Stimulated activated CD8-positive, alpha-beta memory T cell treated with anti-CD3 and anti-CD28 coated beads, Interleukin-2, amount 100 ng/mL, for 48 hours (primary cell): ENCODE data around the gene RIF1.
A peak's percentile ranks its signal among the peaks of the same experiment; 100 is the strongest.

Source experiments
- DNase-seq, 2 donors: peaks; one replicate each; pipeline ENCODE4 v3.0.0-alpha.2; 2020; ENCODE audit warnings: low read depth in 2 of 2

The RIF1 gene, protein sequence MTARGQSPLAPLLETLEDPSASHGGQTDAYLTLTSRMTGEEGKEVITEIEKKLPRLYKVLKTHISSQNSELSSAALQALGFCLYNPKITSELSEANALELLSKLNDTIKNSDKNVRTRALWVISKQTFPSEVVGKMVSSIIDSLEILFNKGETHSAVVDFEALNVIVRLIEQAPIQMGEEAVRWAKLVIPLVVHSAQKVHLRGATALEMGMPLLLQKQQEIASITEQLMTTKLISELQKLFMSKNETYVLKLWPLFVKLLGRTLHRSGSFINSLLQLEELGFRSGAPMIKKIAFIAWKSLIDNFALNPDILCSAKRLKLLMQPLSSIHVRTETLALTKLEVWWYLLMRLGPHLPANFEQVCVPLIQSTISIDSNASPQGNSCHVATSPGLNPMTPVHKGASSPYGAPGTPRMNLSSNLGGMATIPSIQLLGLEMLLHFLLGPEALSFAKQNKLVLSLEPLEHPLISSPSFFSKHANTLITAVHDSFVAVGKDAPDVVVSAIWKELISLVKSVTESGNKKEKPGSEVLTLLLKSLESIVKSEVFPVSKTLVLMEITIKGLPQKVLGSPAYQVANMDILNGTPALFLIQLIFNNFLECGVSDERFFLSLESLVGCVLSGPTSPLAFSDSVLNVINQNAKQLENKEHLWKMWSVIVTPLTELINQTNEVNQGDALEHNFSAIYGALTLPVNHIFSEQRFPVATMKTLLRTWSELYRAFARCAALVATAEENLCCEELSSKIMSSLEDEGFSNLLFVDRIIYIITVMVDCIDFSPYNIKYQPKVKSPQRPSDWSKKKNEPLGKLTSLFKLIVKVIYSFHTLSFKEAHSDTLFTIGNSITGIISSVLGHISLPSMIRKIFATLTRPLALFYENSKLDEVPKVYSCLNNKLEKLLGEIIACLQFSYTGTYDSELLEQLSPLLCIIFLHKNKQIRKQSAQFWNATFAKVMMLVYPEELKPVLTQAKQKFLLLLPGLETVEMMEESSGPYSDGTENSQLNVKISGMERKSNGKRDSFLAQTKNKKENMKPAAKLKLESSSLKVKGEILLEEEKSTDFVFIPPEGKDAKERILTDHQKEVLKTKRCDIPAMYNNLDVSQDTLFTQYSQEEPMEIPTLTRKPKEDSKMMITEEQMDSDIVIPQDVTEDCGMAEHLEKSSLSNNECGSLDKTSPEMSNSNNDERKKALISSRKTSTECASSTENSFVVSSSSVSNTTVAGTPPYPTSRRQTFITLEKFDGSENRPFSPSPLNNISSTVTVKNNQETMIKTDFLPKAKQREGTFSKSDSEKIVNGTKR (N-terminal part only)

DNA sequence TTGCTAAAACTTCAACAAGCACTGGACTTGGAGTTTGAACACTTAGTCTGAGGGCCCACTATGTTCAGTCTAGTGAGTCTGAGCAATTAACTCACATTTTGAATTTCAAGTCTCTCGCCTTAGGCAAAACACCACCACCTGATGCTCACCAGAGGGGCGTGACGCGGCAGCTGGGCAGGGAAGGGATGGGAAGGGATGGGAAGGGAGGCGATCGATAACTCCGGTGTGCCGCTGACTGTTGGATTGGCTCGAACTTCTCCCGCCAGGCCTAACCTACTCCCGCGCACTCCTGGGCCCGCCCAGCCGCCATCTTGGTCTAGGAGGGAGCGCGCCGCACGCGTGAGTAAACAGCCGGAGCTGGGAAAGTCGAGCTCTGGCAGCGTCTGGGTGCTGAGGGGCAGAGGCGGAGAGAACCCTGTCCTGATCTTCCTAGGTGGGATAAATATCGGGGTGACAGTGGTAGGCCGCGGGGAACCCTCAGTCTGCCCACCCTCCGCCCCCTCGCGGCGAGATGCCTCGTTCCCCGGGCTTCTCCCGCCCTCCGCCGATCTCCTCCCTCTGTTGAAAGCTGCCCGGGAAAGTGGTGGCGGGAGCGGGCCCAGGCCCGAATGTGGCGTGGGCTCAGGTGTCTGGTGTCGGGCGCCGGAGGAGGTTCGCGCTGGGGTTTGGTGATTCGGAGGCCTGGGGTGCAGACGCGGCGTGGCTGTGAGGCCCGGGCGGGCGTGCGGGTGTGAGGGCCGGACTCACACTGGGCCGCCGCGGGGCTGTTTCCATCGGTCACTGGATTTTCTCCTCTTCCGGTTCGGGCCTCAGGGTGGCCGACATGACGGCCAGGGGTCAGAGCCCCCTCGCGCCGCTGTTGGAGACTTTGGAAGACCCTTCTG, at the start of gene RIF1:
Gene RIF1, plus strand, starts transcription at position 302 of the 884 bp plus-strand sequence. Its CDS starts 522 bp downstream, at position 824.
- DNase-seq = peak; percentile 75 to 76

DNA sequence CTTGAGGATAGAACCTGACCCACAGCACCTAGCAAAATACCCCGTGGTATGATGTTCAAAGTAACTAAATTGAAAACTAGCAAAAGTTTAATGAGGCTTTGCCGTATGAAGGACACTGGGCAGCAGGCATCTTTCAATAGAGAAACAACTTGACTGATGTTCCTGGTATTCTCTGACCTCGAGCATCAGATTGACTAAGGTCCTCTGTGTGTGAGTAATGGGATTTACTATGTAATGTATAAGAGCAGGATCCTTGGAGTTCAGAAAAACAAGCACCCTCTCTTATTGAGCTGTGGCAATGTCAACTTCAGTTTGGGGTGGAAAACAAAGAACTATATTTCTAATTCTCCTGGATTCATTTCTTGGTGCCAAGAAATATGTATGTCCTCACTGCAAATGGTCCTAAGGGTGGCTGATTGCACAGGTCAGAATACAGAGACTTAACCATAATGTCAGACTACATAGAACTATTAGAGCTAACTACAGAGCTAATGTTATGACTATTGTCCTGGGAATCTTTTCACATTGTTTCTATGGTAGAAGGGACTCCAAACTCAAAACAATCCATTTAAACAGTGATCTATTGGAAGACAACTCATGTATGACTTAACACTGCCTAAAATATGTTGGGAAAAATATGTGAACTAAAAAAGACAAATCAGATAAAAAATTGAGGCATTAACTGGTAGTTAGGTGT, 47.9 kb upstream of the RIF1 start:
- no peak for DNase-seq

DNA sequence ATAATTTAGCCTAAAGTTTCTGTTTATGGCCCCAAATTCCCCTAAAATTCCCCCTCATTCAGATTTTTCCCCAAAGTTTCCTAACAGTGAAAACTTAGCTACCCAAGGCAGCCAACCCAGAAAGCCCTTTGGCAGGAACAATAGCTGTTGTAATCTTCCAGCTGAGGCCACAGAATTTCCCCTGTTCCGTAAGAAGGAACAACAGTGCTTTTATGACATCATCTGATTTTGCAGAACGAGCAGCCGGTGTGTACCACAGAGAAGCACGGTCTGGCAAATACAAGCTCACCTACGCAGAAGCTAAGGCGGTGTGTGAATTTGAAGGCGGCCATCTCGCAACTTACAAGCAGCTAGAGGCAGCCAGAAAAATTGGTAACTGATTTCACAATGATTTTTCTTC, 46.0 kb upstream of the RIF1 start:
- DNase-seq = no peak

DNA sequence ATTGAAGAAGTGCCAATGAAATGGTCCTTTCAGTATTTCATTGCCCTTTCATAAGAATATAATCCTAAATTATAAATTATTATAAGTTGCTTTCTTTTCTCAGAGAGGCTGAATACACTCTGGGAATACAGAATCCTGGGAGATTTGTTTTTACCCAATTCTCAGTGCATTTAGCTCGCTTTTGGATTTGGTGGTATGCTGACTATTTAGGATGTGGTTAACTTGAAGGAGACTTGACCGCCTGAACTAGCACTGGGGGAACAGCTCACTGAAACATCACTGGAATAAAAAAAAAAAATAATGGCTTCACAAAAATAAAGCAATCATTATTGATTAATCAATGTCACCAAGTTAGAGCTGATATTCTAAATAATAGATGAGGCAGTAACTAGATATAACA, 42.1 kb upstream of the RIF1 start:
- no peak for DNase-seq

DNA sequence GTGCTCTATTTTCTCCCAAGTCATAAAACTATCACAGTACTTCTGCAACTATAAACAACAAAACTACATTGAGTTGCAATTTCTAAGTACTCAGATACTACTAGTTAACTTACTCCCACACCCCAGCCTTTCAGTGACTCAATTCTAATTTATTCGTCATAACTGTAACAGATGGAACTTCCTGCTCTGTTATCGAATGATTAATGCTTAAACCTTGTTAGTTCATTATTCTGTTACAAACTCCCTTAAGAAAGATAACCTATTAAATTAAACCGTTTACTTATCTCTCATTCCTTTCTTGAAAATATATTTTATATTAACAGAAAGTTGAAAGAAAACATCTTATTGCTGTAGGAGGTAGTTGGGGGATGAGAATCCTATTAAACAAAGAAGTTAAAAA, 35.3 kb upstream of the RIF1 start:
- DNase-seq = no peak

DNA sequence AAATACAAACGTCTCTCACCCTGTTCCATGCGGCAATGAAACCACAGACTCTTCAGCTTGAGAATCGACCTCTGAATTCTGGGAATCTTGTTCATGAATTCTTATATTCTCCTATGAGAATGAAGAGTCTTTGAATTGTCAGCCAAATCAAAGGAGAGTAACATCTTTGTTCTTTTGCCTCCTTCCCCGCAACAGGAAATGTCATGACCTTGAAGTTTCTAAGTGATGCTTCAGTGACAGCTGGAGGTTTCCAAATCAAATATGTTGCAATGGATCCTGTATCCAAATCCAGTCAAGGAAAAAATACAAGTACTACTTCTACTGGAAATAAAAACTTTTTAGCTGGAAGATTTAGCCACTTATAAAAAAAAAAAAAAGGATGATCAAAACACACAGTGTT, 30.5 kb upstream of the RIF1 start:
- DNase-seq = no peak

DNA sequence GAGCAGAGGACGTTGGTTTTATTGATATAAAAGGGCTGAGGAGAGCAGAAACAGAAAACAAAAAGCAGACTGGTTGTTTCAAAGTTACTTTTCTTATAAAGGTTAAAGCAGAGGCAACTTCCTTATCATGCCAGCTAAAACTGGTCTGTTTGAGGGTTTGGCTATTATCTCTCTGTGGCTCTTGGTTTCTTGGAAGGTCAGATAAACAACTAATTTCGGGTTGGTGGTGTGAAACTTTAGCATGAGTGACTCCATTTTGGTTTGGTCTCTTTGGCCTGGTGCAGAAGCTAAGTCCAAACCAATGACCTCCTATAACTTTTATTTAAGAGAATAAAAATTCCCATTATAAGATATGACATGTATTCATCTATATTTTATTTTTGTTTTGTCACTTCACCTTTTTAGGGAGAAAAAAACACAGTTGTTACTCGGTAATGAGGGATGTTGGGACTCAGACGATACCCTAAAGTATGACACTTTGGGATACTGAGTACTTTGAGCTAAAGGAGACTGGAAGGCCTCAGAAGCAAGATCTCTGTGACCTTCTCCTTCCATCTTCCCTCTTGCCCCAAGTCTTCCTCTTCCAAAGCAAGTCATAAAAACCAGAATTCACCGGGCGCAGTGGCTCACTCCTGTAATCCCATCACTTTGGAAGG, 29.0 kb upstream of the RIF1 start:
- no peak for DNase-seq

DNA sequence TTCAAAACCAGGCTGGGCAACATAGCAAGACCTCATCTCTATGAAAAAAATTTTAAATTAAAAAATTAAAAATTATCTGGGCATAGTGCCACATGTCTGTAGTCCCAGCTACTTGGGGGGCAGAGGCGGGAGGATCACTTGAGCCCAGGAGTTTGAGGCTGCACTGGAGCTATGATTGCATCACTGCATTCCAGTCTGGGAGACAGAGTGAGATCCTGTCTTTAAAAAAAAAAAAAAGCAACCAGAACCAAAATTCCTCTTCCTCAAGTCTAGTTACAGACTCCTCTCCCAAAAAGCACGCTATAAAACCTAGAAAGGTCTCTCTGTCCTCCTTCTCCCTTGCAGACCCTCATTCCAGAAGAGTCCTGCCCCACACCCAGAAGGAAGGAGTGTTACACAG, 28.4 kb upstream of the RIF1 start:
- no peak for DNase-seq

DNA sequence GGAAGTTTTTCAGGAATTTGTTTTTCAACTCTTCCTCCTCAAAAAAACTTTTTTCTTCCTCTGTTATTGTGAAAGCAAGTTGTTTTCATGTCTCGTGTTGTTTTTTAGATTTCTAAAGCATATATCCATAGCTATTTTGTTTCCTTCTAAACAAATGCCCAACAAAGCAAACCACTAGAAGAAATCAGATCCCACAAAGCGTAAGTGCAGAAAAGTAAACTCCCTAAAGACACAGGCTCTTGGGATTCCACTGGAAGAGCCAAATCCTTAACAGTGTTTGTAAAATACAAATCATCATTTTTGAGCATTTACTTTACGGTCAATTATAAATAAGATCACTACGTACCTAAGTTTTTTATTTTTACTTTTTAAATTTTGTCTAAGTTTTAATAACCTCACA, 21.7 kb upstream of the RIF1 start:
- no peak for DNase-seq

DNA sequence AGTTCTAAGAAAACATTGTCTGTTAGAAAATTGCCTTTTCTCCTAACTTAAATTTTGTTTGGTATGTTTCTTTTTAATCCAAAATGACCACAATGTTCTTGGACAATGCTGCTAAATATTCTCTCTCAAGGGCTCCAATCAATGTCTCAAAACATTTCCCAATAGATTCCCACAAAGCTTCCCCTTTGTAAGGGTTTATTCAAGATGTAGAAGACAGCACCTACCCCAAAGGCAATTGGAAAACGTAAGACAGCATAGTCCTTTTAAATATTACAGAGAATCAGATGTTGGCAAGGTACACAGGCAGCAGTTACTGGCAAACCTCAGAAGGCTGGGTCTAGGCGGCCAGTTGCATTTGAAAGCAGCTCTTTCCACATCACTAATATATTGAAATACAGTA, 18.3 kb upstream of the RIF1 start:
- no peak for DNase-seq

DNA sequence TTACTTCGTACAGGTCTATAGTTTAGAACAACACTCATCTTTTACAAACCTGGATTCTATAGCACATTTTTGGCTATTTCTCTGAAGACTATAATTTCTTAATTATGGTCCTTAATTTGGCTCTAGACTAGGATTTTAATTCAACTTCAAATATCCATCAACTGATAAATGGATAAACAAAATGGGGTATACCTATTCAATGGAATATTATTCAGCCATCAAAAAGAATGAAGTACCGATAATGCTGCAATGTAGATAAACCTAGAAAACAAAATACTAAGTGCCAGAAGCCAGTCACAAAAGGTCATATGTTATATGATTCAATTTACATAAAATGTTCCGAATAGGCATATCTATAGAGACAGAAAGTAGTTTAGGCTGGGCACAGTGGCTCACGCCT, 15.2 kb upstream of the RIF1 start:
- no peak for DNase-seq

DNA sequence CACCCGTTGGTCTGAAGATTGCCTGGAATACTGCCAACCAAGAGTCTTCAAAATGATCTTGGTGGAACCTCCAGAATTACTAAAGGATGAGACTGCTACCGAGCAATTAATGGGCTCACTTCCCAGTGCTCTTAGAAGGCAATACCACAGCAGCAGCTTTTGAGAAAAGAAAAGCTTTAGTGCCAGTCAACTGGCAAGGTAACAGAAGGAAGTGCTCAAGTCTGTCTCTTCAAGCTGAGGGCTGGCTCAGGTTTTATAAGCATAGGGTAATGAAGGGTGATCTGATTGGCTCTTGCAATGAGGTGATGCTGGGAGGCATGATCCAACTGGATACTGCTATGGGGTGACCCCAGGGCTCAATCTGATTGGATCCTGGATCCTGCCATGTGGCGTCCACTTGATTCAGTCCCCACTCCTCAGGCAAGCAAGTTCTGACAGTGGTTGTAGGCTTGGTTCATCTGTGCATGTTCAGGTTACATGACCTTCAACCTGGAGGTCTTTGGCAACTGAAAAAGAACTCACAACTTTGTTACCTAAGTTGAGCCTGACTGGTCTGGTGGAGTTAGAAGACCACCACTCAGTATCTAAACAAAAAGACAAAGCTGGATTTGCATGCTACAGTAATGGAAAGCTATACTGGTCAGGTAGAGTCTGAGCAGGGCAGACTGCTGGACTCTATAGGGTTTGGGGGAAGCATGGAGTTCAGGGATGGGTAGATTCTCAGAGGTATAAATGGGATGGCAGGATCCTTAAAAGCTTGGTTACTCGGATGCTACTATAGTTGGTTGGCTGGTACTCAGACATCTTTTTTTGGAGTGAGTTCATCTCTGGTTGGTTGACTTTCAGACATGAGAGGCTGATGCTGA, 14.0 kb upstream of the RIF1 start:
- no peak for DNase-seq

DNA sequence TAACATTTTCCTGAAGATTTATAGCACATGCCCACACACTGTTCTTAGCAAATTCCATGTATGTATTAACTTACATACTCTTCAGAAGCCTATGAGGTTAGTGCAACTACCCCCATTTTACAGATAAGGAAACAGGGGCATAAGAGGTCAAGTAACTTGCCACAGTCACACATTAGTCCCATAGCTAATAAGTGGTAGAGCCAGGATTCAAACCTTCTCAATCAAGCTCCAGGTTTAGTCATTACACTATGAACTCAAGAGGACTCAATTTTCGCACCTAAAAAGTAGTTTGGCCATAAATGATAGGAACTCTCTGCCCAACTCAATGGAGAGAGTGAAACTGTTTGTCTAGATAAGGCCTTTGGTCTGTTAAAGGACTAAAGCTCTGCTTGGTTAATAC, 9.7 kb upstream of the RIF1 start:
- DNase-seq = no peak

DNA sequence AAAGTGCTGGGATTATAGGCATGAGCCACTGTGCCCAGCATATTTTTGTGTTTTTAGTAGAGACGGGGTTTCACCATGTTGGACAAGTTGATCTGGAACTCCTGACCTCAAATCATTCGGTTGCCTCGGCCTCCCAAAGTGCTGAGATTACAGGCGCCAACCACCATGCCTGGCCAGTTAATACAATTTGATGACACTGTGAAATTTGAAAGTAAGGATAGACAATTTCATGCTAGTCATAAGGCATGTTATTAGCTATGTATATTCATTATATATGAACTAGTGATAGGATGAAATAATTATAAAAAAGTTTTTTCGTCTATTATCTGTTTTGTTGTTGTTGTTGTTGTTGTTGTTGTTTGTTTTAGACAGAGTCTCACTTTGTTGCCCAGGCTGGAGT, 8.6 kb upstream of the RIF1 start:
- no peak for DNase-seq

DNA sequence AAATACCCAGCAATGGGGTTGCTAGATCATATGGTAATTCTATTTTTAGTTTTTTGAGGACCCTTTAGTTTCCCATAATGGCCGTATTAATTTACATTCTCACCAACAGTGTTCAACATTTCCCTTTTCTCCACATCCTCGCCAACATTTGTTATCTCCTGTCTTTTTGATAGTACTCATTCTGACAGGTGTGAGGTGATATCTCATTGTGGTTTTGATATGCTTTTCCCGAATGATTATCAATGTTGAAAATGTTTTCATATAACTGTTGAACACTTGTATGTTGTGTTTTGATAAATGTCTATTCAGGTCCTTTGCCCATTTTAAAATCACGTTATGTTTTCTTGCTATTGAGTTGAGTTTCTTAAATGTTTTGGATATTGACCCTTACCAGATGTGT, 5.8 kb upstream of the RIF1 start:
- no peak for DNase-seq

DNA sequence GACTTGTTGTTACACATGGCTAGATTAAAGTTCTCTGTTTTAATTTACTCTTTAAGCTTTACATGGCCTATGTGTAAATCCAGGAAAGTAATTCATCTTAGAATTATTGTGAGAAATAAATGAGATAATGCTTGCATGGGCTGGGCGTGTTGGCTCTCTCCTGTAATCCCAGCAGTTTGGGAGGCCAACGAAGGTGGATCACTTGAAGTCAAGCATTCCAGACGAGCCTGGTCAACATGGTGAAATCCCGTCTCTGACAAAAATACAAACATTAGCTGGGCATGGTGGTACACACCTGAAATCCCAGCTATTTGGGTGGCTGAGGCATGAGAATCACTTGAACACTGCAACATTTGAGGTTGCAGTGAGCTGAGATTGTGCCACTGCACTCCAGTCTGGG, 4.3 kb upstream of the RIF1 start:
- DNase-seq = no peak

DNA sequence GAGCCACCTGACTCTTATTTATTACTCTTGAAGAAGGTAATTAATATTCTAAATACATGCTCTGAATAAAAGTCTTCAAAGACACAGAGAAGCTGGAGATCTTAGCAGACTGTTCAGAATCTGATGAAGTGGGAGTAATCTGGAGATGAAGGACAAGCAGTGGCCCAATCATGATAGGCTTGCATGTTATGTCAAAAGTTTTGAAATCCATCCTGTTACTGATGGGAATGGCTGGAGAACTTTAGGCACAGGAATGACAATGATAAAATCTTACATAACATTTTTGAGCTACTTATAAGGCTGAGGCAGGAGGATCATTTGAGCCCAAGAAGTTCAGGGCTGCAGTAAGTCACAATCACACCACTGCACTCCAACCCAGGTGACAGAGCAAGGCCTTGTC, 2.4 kb upstream of the RIF1 start:
- DNase-seq = no peak

DNA sequence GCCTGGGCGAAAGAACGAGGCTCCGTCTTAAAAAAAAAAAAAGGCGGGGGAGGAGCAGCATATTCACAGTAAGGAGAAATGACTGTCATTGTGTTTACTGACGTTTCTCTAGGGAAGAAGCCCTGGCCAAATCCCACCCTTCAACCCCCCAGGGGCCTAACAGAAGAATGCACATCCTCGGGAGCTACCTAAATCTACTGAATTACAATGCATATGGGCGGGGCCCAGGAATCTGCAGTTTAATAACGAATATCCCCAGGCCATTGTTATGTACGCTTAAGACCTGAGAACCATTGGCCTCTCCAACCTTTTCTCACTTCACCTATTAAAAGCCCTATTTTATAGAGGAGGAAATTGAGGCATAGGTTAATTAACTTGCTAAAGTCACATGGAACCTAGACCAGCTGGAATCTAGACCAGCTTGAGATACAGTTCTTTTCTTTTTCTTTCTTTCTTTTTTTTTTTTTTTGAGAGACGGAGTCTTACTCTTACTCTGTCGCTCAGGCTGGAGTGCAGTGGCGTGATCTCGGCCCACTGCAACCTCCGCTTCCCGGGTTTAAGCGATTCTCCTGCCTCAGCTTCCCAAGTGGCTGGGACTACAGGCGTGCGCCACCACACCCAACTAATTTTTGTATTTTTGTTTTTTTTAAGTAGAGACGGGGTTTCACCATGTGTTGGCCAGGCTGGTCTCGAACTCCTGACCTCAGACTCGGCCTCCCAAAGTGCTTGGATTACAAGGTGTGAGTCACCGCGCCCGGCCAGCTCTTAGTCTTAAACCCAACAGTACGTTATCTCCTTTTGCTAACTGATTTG, 708 bp upstream of the RIF1 start:
- no peak for DNase-seq
